ENCODE results near the gene TNFRSF12A.

DNA sequence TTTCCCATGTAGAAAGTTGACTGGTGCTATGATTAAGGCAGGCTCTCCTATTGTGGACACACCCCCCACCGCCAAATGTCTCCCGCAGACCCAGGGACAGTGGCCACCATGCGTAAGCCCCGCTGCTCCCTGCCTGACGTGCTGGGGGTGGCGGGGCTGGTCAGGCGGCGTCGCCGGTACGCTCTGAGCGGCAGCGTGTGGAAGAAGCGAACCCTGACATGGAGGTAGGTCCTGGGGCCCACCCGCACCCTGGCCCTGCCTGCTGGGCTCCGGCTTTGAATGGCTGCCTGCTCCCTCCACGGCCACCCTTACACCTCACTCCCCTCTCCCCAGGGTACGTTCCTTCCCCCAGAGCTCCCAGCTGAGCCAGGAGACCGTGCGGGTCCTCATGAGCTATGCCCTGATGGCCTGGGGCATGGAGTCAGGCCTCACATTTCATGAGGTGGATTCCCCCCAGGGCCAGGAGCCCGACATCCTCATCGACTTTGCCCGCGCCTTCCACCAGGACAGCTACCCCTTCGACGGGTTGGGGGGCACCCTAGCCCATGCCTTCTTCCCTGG, 29.8 kb downstream of the TNFRSF12A start:
- TF ChIP-seq POLR2A (IDR thresholded peaks at IDR 0.05; ENCODE audit: low read depth, low read length) (no peak), RAD21 (IDR thresholded peaks at IDR 0.05; ENCODE audit: low read length) (no peak), MAFK (IDR thresholded peaks at IDR 0.05; ENCODE audit: low read depth, low read length) (no peak), RCOR1 (IDR thresholded peaks at IDR 0.05; ENCODE audit: insufficient replicate concordance, low read length) (no peak), MXI1 (IDR thresholded peaks at IDR 0.05; ENCODE audit: borderline replicate concordance, low read depth, low read length) (no peak), MAZ (IDR thresholded peaks at IDR 0.05; ENCODE audit: borderline replicate concordance, low read depth, low read length) (no peak), USF2 (IDR thresholded peaks at IDR 0.05; ENCODE audit: low read depth, low read length) (no peak), CEBPB (IDR thresholded peaks at IDR 0.05; ENCODE audit: low read depth, low read length) (no peak), FOS (IDR thresholded peaks at IDR 0.05; ENCODE audit: low read depth, low read length) (no peak), SMC3 (IDR thresholded peaks at IDR 0.05; ENCODE audit: low read depth, low read length) (no peak), NFE2L2 (IDR thresholded peaks at IDR 0.05; ENCODE audit: low read depth, low read length) (no peak), RFX5 (IDR thresholded peaks at IDR 0.05; ENCODE audit: low read depth, low read length) (no peak), CHD1 (IDR thresholded peaks at IDR 0.05; ENCODE audit: low read depth, low read length) (no peak)
- TF ChIP-seq, protein P1, sequence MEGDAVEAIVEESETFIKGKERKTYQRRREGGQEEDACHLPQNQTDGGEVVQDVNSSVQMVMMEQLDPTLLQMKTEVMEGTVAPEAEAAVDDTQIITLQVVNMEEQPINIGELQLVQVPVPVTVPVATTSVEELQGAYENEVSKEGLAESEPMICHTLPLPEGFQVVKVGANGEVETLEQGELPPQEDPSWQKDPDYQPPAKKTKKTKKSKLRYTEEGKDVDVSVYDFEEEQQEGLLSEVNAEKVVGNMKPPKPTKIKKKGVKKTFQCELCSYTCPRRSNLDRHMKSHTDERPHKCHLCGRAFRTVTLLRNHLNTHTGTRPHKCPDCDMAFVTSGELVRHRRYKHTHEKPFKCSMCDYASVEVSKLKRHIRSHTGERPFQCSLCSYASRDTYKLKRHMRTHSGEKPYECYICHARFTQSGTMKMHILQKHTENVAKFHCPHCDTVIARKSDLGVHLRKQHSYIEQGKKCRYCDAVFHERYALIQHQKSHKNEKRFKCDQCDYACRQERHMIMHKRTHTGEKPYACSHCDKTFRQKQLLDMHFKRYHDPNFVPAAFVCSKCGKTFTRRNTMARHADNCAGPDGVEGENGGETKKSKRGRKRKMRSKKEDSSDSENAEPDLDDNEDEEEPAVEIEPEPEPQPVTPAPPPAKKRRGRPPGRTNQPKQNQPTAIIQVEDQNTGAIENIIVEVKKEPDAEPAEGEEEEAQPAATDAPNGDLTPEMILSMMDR (conservative IDR thresholded peaks at IDR 0.05; ENCODE audit: low read depth, low read length) = no peak

Measured in IMR-90 (cell line).